Activated CD8-positive, alpha-beta memory T cell treated with anti-CD3 and anti-CD28 coated beads for 4 hours (primary cell): ENCODE results near the gene GRHL1.

ENCODE experiments used
- DNase-seq, 2 donors: peaks; one replicate each; pipeline ENCODE4 v3.0.0-alpha.2; 2020; ENCODE audit warnings: low read depth in 2 of 2

Gene GRHL1

DNA sequence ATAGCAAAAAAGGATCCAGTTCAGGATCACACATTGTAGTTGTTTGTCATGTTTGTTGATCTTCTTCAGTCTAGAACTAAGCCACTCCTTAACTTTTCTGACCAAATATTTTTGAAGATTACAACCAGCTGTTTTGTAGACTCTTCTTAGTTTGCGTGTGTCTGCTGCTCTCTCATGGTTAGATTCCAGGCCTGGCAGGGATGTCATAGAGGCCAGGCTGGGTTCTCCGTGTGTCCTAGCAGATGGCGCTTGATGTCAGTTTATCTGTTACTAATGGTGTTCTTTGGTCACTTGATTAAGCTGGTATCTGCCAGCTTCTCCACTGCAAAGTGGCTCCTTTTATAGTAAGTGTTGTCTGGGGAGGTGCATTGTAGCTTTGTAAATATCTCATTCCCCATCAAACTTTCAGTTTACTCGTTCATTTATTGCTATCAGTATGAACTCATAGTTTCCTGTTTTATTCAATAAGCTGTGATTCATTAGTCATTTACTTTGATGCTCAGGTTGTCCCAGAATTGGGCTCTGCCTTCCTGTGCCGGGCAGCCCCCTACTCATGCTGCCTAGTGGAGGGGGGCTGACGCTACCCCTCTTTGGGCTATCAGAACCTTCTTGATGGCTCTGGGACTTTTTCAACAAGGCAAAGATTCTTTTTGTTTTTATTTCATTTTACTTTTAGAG lies 42.1 kb downstream of the GRHL1 start:
- DNase-seq: no peak

DNA sequence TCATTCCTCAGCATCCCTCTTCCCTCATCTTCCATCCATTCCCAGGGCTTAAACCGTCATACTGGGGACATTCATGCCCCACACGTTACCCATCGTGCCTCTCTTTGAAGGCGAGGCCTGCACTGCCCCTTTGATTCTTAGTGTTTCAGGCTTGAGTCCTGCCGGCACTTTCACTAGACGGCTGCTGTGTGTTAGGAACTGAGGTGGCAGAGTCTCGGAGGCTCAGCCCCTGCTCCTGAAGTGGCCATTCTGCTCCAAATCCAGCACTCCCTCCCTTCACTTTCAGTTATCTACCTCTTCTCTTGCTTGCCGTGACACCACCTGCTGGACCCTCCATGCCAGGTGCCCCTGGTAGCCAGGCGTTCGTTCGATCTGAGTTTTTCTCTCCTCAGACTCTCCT lies 43.0 kb downstream of the GRHL1 start:
- DNase-seq: no peak

DNA sequence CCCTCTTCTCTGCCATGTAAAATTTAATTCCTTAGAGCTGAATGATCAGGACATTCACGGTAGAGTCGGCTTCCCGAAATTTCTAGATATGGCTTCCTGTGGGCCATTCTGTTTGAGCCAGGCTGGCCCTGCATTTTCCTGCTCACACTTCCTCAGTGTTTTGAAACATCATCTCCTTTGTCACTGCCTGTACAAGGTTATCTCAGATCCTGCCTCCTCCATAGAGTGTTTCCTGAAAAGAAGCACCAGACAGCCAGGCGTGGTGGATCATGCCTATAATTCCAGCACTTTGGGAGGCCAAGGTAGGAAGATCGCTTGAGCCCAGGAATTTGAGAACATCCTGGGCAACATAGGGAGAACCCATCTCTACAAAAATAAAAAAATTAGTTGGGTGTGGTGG lies 43.6 kb downstream of the GRHL1 start:
- no peak for DNase-seq

DNA sequence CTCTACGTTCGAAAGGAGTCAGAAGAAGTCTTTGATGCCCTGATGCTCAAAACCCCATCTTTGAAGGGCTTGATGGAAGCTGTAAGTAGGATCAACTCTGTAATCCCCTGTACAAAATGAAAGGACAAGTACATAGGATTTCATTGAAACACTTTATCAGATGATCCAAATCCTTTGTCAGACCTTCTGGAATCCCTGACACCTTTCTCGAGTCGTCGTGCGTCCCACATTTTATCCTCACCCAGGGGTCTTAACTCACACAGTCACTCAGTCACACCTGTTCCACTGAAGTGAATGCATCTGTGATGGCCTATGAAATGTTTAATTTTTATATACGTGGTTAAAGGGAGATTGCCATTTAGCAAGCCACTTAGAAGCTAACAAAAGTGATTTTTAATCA lies 44.8 kb downstream of the GRHL1 start:
- DNase-seq: no peak

DNA sequence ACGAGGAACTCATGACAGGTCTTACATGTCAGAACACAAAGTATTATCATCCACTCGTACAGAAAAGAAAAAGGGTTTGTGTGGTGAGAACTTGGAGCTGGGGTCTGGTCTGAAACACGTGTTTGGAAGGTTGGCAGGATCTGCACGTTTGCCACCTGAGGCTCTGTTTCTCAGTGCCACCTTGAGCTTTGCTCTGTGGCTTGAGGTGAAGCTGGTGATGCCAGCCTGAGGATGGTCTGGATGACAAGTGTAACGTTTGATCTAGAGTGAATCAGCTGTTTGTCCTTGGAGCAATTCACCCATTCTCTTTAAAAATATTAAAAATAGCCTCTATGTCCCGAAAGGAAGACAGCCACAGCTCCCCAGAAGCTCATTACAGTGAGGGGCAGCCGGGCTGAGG lies 46.4 kb downstream of the GRHL1 start:
- no peak for DNase-seq

DNA sequence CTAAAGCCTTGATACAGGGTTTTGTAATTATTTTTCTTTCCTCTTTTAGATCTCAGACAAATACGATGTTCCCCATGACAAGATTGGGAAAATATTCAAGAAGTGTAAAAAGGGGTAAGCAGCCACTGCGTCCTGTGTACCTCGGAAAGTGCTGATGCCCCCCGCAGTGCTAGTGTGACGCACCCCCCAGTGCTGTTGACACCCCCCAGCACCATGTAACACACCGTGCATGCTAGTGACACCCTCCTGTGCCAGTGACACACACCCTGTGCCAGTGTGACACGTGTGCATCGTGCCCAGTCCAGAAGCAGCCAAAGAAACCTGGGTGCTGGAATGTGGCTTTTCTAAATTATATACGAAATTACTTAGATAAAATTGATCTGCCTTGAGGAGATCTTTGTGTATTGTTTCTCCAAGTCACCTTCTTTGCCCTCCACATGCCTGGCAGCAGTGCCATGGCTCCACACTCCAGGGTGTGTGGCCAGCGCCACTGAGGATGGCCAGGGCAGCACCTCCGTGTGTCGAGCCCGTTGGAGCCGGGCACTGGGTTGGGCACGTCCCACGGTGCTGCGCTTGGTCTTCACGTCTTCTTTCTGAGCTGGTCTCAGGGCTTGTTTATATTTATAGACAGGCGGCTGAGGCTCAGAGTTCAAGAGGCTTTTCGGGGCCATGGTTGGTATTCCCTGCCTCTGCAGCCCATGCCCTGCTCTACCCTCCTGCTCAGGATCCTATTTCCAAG lies 47.6 kb downstream of the GRHL1 start:
- DNase-seq: no peak

DNA sequence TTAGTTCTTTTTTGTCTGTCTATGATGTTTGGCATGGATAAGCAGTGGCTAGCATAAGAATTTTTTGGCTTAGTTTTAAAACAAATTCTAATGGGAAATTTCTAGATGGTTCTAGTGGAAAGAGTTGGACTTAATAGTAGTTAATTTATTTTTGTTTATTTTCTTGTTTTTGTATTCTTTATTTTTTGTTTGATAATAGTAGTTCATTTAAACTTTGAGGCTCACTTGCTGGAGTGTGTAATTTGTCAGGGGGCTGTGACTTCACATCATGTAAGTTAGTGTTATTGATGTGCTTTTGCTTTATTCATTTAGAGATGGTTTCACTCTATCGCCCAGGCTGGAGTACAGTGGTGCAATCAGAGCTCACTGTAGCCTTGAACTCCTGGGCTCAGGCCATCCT lies 48.2 kb downstream of the GRHL1 start:
- no peak for DNase-seq

DNA sequence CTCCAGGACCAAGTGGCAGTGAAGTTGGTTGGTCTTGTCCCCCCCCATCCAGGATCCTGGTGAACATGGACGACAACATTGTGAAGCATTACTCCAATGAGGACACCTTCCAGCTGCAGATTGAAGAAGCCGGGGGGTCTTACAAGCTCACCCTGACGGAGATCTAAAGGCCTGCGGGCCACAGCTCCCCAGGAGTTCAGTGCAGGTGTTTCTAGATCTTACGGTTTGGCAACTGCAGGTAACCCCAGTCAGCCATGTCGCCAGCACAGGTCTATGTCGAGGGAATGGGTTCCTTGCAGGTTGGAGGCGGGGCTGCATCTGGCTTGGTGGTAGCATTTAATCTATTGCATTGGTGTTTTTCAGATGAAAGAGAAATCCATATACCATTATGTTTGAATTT lies 49.0 kb downstream of the GRHL1 start:
- DNase-seq: no peak

DNA sequence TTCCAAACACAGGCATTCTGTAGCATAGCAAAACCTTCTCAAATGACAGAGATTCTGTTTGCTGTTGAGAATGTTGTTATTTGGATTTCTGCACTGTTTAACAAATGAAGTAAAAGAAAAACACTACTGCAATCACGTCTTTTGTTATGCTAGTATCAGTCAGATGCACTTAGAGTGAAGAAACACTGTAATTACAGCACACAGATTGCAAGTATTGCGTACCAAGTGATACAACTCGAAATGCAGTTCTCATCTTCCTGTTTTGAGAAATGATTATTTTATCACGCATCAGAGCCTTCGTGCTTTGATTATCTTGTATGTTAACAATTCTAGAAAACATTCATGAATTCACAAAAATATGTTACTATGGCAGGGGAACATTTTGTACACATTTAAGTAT lies 50.1 kb downstream of the GRHL1 start:
- no peak for DNase-seq

DNA sequence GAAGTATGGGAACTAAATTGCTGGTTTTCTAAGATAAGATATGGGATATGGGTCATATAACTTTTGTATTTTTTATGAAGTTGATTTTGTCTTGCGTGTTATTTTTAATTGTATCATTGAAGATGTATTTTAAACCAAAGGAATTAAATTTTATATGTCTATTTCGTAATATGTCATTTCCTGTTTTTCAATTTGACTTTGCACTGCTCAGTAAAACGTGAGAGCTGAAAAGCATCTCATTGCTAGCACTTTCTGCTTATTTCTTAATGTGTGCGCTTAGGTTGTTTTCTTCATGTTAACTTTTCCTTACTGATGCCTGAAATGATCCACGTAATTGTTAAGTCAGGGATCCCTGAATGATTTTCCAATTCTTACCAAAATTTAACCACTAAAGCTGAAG lies 50.6 kb downstream of the GRHL1 start:
- DNase-seq: no peak

DNA sequence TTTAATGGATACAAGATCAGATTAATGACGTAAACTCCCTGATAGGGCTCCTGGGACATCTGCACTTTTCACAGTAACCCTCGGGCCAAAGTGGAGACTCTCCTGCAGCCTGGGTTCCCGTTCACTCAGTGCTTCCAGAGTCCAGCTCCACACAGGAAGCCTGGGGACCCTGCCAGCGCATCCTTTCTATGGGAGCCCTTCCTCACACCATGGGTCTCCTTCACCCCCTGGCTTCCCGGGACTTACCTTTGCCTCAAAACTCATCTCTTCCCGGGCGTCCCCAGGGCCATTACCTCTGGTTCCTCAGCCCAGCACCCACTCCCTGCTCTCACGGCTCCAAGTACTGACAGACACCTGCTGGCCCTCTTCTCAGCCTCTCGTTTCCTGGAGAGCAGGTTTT lies 51.2 kb downstream of the GRHL1 start:
- no peak for DNase-seq

DNA sequence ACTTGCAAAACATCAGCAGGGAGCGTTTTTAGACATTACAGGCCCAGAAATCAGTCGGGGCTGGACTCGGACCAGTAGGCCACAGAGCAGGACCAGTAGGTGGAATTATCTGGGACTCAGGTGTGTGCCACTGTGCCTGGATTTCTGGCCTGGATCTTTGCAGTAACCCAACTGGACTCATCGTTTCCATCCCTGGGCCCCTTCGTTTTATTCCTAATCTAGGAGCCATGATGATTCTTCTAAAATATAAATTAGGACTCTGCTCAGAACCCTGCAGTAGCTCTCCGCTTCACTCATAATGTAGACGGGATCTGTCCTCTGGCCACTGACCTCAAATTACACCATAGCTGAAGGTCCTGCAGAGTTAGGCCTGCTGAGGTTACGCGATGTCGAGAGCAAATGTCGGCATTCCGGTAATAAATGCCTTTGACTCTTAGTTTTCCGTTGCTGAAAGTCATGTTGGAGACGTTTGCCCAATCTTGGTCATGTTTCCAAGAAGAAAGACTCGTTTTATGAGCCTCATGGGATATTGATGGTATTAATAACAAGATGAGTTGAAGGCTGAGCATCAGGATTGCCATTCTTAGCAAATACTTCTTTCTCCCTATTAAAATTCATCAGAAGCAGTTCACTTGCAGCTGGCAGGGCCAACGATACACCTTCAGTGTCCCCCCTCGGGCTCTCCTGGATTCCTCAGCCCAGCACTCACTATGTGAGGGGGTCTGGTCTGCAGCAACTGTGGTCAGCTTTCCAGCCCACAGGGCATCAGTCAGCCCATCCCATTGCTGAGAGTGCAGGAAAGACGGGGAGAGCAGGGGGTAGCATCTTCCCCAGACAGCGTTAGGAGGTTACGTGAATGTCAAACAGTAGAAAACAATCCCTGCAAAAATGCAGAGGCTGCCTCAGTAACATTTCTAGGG lies 52.0 kb downstream of the GRHL1 start:
- DNase-seq: no peak

DNA sequence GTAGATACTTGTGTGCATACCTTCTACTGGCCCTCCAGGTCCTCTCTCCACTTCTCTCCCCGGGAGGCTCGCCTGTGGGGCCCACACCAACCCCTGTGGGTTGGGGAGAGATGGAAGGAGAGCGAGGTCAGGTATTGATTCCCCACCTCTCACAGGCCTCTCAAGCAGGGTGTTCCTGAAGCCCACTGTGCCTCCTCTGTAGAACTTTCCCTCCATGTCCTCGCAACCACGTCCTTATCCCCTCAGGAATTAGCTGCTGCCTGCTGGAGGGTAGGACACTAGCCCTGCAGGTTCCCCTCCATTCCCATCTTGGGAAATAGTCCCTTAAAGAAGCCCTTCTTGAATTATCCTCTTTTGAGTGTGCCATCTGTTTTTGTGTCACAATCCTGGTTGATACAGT lies 52.9 kb downstream of the GRHL1 start:
- DNase-seq: no peak

DNA sequence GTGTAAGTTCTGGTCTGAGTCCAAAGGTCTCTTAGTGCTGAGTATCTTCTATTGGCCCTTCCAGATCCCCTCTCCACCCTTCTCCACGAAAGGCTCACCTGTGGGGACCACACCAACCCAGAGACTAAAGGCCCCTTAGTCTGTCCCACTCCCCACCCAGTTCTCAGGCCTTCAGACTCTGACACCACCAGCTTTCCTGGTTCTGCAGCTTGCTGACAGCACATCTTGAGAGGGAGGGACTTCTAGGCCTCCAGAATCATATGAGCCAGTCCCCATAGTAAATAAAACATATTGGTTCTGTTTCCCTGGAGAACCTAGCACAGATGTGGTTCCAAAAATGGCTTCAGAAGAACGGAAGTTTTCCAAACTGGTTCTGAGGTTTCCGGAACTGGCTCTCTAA lies 53.3 kb downstream of the GRHL1 start:
- DNase-seq: no peak

DNA sequence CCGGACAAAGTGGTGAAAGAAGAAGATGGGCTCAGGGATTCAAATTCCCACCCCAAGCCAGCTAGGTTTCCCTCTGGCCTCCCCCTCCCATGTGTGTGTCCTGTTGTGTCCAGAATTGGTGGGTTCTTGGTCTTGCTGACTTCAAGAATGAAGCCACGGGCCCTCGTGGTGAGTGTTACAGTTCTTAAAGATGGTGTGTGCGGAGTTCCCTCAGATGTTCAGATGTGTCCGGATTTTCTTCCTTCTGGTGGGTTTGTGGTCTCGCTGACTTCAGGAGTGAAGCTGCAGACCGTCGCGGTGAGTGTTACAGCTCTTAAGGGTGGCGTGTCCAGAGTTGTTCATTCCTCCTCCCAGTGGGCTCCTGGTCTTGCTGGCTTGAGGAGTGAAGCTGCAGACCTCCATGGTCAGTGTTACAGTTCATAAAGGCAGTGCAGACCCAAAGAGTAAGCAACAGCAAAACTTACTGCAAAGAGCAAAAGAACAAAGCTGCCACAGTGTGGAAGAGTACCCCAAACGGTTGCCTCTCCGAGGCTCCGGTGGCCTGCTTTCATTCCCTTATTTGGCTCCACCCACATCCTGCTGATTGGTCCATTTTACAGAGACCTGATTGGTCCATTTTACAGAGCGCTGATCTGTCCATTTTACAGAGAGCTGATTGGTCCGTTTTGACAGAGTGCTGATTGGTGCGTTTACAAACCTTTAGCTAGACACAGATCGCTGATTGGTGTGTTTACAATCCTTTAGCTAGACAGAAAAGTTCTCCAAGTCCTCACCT lies 54.2 kb downstream of the GRHL1 start:
- no peak for DNase-seq

DNA sequence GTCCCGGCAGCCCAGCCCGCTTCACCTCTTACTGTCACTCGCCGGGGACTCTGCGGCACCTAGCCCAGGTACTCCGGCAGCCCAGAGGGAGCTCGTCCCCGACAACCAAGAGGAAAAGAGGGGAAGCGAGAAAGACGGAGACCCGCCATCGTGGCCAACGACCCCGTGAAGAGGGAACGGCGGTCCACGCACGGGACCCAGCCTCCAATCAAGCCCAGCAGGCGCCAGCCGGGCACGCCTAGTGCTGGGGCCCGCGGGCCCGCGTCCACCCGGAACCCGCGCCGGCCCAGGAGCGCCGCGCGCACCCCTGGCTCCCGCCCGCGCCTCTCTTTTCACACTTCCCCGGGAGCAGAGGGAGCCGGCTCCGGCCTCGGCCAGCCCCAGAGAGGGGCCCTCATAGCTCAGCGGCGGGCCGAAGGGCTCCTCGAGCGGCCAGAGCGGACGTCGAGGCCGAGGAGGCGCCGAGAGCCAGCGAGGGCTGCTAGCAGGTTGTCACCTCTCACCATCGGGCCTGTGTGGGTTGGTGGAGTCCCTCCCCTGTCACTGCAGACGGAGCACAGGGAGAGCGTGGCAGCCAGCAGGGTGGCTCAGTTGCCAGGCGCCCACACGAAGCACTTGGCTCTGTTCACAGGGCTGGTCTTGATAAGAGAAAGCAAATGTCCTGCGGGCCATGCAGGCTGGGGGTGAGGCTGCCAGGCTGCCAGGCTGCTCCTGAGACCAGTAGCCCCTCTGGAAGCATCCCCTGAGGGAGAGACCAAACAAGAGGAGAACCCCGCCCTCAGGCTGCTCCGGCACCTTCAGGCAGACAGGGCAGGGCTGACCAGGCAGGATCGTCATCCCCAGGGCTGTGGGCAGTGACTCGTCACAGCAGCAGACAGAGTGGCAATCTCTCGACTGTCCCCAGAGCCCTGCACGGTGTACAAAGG lies 55.0 kb downstream of the GRHL1 start:
- DNase-seq: no peak

DNA sequence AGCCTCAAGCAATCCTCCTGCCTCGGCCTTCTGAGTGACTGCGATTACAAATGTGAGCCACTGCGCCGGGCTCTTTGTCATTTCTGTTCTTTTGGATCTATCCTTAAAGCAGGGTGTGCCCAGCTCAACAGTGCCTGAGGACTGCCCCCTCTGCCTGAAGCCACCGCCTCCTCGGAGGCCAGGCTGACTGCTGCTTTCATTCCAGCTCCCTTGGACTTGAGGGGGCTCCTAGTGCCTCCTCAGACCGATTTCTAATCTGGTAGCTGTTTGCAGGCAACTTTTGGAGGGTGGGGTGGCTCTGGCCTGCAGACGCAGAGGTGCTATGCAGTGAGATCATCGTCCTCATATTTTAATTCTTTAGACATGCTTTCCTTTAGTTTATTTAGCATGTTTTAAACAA lies 55.9 kb downstream of the GRHL1 start:
- no peak for DNase-seq

DNA sequence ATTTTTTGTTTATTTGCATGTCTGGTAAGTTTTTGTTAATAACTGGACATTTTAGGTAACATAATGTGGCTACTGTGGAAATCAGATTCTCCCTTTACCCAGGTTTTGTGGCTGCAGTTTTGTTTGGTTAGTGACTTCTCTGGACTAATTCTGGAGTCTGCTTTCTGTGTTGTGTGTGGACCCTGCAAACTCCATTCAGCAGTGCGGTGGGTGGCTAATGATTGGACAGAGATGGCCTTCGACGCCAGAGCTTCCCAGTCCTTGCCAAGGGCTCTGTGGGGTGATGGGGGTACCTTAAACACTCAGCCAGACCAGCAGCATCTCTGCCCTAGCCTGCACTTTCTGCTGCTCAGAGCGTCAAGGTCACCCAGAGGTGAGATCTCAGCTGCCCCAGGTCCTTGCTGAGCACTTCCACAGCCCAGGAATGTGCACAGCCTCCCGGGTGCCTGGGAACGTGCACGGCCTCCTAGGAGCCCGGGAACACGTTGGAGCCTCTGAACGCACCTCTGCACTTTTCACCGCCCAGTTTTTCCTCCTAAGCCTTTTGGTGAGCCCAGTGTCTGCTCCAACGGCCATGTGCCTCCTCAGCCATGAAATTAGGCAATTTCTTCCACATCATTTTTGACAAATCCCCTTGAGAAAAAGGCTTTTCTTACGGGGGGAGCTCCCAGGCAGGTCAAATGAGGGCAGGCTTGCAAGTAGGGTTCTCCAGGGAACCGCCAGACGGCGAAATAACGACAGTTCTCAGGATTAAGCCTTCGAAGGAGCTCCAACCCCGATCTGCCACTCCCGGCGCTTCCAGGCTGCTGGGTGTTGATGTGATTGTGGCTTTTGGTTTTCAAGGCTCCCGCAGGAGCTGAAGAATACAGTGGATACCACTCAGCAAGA lies 56.7 kb downstream of the GRHL1 start:
- no peak for DNase-seq

DNA sequence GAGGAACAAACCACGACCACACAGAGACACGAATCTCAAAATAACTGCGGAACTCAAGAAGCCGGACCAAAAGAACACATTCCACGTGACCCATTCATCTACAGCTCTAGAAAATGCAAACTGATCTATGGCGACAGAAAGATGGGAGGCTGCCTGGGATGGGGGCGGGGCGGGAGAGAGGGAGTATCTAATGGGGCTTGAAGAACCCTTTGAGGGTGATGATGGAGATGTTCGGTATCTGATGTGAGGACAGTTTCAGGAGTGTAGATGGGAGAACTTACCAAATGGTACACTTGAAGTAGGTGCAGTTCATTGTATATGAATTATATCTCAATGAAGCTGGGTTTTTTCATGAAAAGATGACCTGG lies 57.3 kb downstream of the GRHL1 start:
- DNase-seq: no peak

DNA sequence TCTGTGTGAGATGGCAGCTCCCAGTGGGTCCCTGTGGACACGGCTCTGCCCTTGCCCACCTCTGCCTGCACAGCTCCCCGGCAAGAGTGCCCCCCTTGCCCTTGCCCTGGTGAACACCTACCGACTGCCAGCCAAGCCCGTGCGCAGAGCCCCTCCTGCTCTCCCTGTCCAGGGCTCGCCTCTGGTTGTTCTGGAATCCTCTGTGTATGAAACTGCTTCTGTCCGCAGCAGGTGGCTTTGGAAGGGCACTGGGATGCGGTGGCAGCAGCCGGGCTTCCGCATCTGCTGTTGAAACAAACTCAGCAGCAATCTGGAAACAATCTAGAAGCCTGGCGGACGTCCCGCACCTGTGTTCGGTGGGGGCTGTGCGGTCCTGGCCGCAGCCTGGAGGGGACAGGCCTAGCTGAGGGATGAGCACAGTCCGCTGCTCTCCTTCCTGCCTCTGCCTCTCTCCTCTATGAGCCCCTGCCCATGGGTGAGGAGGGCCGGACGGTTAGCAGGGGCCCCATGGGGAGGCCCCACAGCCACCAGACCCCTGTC lies 57.8 kb downstream of the GRHL1 start:
- DNase-seq: no peak
